HCT116 (cell line): ENCODE data around the gene ARAP1.

Experiments
- CEBPB ChIP-seq: IDR thresholded peaks from 2 replicates; pipeline ENCODE4 v1.6.1; 2012; ENCODE audit warnings: low read depth
- POLR2A ChIP-seq: IDR thresholded peaks from 2 replicates; pipeline ENCODE4 v1.7.0; 2011; ENCODE audit warnings: borderline replicate concordance; ENCODE audit not compliant: insufficient read depth, insufficient read length; ENCODE audit errors: extremely low read depth
- POLR2AphosphoS5 ChIP-seq: IDR thresholded peaks from 2 replicates; pipeline ENCODE4 v1.6.1; 2011; ENCODE audit warnings: mild to moderate bottlenecking, low read depth, low read length, moderate library complexity
- REST ChIP-seq: IDR thresholded peaks from 2 replicates; pipeline ENCODE4 v1.6.1; 2012; ENCODE audit warnings: low read depth
- YY1 ChIP-seq: IDR thresholded peaks from 2 replicates; pipeline ENCODE4 v1.6.1; 2011; ENCODE audit warnings: low read length, low read depth, moderate library complexity, mild to moderate bottlenecking; ENCODE audit not compliant: insufficient replicate concordance; ENCODE audit errors: extremely low read depth
- TF ChIP-seq, protein P1 (sequence below), 3 experiments: fragments of 200-600 bp in 1 of 3; sonication (generic) in 1 of 3; IDR thresholded peaks in 2 of 3; conservative IDR thresholded peaks in 1 of 3; 2 replicates each; pipeline ENCODE4 v1.5.1; 2012 to 2017; ENCODE audit warnings: low read depth in 2 of 3, low read length in 2 of 3, antibody characterized with exemption in 1 of 3, borderline replicate concordance in 1 of 3, control low read depth in 1 of 3, mild to moderate bottlenecking in 1 of 3, mixed read lengths in 1 of 3, mixed run types in 1 of 3, moderate library complexity in 1 of 3; ENCODE audit not compliant: insufficient read depth in 1 of 3

DNA sequence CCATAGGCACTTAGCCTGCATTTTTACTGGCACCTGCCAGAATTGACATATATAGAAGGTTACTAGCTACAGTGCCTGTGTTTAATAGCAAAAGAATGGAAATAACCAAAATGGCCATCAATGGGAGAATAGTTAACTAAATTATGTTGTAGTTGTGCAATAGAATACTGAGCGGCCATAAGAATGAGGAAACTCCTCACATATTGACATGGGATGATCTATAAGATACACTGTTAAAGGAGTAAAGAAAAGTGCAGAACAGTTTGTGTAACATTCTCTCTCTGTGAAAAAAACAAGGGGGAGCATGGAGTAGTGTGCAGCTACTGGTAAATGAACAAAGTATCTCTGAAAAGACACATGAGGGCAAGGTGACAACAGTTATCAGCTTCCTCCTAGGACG is 21.5 kb downstream of the ARAP1 start:
- TF ChIP-seq, protein P1, sequence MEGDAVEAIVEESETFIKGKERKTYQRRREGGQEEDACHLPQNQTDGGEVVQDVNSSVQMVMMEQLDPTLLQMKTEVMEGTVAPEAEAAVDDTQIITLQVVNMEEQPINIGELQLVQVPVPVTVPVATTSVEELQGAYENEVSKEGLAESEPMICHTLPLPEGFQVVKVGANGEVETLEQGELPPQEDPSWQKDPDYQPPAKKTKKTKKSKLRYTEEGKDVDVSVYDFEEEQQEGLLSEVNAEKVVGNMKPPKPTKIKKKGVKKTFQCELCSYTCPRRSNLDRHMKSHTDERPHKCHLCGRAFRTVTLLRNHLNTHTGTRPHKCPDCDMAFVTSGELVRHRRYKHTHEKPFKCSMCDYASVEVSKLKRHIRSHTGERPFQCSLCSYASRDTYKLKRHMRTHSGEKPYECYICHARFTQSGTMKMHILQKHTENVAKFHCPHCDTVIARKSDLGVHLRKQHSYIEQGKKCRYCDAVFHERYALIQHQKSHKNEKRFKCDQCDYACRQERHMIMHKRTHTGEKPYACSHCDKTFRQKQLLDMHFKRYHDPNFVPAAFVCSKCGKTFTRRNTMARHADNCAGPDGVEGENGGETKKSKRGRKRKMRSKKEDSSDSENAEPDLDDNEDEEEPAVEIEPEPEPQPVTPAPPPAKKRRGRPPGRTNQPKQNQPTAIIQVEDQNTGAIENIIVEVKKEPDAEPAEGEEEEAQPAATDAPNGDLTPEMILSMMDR (IDR thresholded peaks at IDR 0.05 in 2 of 3, conservative IDR thresholded peaks at IDR 0.05 in 1 of 3; ENCODE audit: borderline replicate concordance in 1 of 3, insufficient read depth in 1 of 3, low read depth in 2 of 3, low read length in 2 of 3) = no peak
- TF ChIP-seq POLR2AphosphoS5 = no peak
- TF ChIP-seq CEBPB = no peak
- no peak for TF ChIP-seq POLR2A
- no peak for TF ChIP-seq REST
- TF ChIP-seq YY1 = no peak
